ENCODE results near the gene ECSCR. TPM values are rescaled to one million over a fixed set of nuclear protein-coding genes. Genes with fewer than 3 reads are reported as not detected.
"Not testable (repeated sequence)": the region's sequence is repeated elsewhere in the genome, so short reads cannot be mapped to it uniquely, and the experiment has no call there.

Gene ECSCR
- total and polyA plus RNA-seq, 2 of the 8 experiments (the other 6 are each of a cell fraction or from before 2014, with no cell fraction given), result 2.7 to 7.2 TPM

DNA sequence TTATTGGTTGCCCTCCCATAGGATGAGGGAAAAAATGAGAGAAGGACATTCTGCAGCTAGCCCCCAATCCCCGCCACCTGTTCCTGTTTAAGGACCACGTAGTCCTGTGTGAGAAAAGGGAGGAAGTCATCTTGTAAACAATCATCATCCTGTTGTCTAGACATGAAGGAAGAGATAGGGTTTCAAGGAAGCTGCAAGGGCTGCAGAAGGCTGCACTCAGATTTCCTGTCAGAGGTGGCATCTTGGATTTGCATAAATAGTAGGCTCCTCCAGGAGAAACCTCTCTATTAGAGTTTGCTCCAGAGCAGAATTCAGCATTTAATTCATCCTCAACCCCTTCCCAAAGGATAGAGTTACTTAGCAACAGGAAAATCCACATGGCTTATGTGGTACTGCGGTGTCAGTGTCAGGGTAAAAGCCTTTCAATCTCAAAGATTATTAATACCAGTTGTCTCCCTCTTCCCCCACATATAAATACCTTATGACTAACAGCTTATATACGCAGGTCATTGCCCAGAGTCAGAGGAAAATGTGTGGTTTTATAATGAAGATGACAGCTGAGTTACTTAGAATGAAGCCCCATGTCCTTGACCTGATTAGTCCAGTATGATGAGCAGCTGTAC lies 18.6 kb downstream of the ECSCR start (continued):
- TF ChIP-seq, protein P1, sequence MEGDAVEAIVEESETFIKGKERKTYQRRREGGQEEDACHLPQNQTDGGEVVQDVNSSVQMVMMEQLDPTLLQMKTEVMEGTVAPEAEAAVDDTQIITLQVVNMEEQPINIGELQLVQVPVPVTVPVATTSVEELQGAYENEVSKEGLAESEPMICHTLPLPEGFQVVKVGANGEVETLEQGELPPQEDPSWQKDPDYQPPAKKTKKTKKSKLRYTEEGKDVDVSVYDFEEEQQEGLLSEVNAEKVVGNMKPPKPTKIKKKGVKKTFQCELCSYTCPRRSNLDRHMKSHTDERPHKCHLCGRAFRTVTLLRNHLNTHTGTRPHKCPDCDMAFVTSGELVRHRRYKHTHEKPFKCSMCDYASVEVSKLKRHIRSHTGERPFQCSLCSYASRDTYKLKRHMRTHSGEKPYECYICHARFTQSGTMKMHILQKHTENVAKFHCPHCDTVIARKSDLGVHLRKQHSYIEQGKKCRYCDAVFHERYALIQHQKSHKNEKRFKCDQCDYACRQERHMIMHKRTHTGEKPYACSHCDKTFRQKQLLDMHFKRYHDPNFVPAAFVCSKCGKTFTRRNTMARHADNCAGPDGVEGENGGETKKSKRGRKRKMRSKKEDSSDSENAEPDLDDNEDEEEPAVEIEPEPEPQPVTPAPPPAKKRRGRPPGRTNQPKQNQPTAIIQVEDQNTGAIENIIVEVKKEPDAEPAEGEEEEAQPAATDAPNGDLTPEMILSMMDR (IDR thresholded peaks at IDR 0.05; ENCODE audit: control extremely low read depth in 1 of 3, insufficient read depth in 1 of 3, low read depth in 1 of 3, low read length in 3 of 3), result no peak
- TF ChIP-seq, protein P2, sequence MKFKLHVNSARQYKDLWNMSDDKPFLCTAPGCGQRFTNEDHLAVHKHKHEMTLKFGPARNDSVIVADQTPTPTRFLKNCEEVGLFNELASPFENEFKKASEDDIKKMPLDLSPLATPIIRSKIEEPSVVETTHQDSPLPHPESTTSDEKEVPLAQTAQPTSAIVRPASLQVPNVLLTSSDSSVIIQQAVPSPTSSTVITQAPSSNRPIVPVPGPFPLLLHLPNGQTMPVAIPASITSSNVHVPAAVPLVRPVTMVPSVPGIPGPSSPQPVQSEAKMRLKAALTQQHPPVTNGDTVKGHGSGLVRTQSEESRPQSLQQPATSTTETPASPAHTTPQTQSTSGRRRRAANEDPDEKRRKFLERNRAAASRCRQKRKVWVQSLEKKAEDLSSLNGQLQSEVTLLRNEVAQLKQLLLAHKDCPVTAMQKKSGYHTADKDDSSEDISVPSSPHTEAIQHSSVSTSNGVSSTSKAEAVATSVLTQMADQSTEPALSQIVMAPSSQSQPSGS (IDR thresholded peaks at IDR 0.05; ENCODE audit: low read length), result no peak
- no peak for TF ChIP-seq BRCA1 (IDR thresholded peaks at IDR 0.05; ENCODE audit: low read depth, low read length)
- TF ChIP-seq SUZ12 (IDR thresholded peaks at IDR 0.05; ENCODE audit: low read length), result no peak
- no peak for TF ChIP-seq YY1 (IDR thresholded peaks at IDR 0.05; ENCODE audit: low read depth, low read length)

DNA sequence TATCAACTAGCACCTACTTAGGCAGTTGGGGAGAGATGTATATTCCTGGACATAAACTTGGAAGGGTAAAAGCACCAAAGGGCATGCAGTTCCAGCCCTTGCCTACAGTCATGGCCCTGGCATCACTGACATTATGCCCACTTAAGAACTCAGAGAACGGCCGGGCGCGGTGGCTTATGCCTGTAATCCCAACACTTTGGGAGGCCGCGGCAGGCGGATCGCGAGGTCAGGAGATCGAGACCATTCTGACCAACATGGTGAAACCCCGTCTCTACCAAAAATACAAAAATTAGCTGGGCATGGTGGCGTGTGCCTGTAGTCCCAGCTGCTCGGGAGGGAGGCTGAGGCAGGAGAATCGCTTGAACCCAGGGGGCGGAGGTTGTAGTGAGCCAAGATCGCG lies 22.1 kb downstream of the ECSCR start:
- not testable (repeated sequence) for H3K79me1 ChIP-seq (ENCODE audit: low read depth, low read length); H3K14ac ChIP-seq (ENCODE audit: insufficient read length); H3K79me2 ChIP-seq (ENCODE audit: control insufficient read depth in 1 of 2, insufficient read depth in 2 of 2, low read length in 2 of 2); H3K4ac ChIP-seq (replicated peaks; ENCODE audit: insufficient read length, low read depth, low read length); H2AFZ ChIP-seq (ENCODE audit: low read length); H4K91ac ChIP-seq (replicated peaks; ENCODE audit: insufficient read length, low read length); H3K27me3 ChIP-seq (replicated peaks in 1 of 4; ENCODE audit: control insufficient read depth in 3 of 4, extremely low read depth in 1 of 4, insufficient read depth in 3 of 4, low read length in 3 of 4); H3K27ac ChIP-seq (ENCODE audit: low read depth, low read length); H3K23ac ChIP-seq (ENCODE audit: insufficient read length); H2BK5ac ChIP-seq (ENCODE audit: low read depth, low read length); H2BK15ac ChIP-seq (ENCODE audit: low read length); H2AK5ac ChIP-seq (ENCODE audit: low read depth, low read length); H3K4me1 ChIP-seq (replicated peaks in 1 of 4; ENCODE audit: control insufficient read depth in 3 of 4, insufficient read depth in 4 of 4, low read length in 3 of 4); H4K20me1 ChIP-seq (replicated peaks in 1 of 2; ENCODE audit: control insufficient read depth in 1 of 2, insufficient read depth in 2 of 2, low read length in 2 of 2); H2BK12ac ChIP-seq (ENCODE audit: low read depth, low read length); DNase-seq (ENCODE audit: low read depth in 1 of 2, low spot score in 2 of 2); H3K36me3 ChIP-seq (ENCODE audit: control insufficient read depth in 2 of 4, insufficient read depth in 4 of 4, low read length in 3 of 4); H3K18ac ChIP-seq (ENCODE audit: extremely low read depth, low read length); H4K5ac ChIP-seq (ENCODE audit: insufficient read length, low read depth, low read length); H4K8ac ChIP-seq (ENCODE audit: extremely low read depth, insufficient read depth, low read length); H2BK20ac ChIP-seq (ENCODE audit: low read length); FAIRE-seq; H3K9me3 ChIP-seq (ENCODE audit: insufficient read depth in 2 of 2, low read depth in 1 of 2, low read length in 1 of 2); H3K4me3 ChIP-seq (ENCODE audit: extremely low read depth in 1 of 4, insufficient read depth in 2 of 4, low read depth in 3 of 4, low read length in 4 of 4); H3K23me2 ChIP-seq (ENCODE audit: low read depth, low read length); H2BK120ac ChIP-seq (replicated peaks; ENCODE audit: low read depth, low read length); H3K56ac ChIP-seq (replicated peaks; ENCODE audit: insufficient read length, low read depth, low read length); H3K4me2 ChIP-seq (ENCODE audit: insufficient read depth in 1 of 2, low read depth in 2 of 2, low read length in 2 of 2); H3K9ac ChIP-seq (replicated peaks in 1 of 4; ENCODE audit: extremely low read depth in 1 of 4, low read depth in 3 of 4, low read length in 3 of 4)
- ChIA-PET CTCF (ENCODE audit: partially characterized antibody) (interaction anchor here (0.7 to 1.5 kb wide), 2 partner anchors 16 to 60 kb away, joined by 4 to 5 read pairs; no protein-coding TSS in a partner anchor), POLR2A (ENCODE audit: partially characterized antibody) (interaction anchor here (0.6 to 2.1 kb wide), 8 partner anchors 11 to 398 kb away, joined by 3 to 11 read pairs (median 4); partner anchors contain the start of gene SPATA24)
- WGBS, 2 experiments (ENCODE audit: extremely low coverage in 1 of 2, insufficient coverage in 1 of 2, insufficient read length in 1 of 2, insufficient replicate concordance in 2 of 2, low coverage in 1 of 2, low lambda C conversion rate in 2 of 2, missing lambda C conversion rate in 1 of 2), result 94% methylated on average over 17 of the region's 17 CpGs; no CpG with 5 or more reads in 1 of the 2 experiments
